SK-N-SH treated with all-trans-retinoic acid at 6 μM for 48 hours (cell line): ENCODE measurements around the gene MAPK1IP1L.

Experiments used
- ARNTL ChIP-seq: fragments of 450-650 bp; formaldehyde crosslinking; IDR thresholded peaks from 2 replicates; pipeline ENCODE4 v1.5.0; 2020; ENCODE audit warnings: low read depth, mild to moderate bottlenecking, moderate library complexity, borderline replicate concordance
- CREB5 ChIP-seq: fragments of 250-450 bp; sonication (Bioruptor Pico); IDR thresholded peaks from 2 replicates; pipeline ENCODE4 v1.5.1; 2020; ENCODE audit warnings: low read depth, mild to moderate bottlenecking, moderate library complexity
- CSDC2 ChIP-seq: fragments of 250-450 bp; sonication (Bioruptor Pico); IDR thresholded peaks from 2 replicates; pipeline ENCODE4 v1.5.0; 2020; ENCODE audit warnings: mild to moderate bottlenecking, moderate library complexity
- CSRNP3 ChIP-seq: fragments of 250-450 bp; sonication (Bioruptor Pico); IDR thresholded peaks from 2 replicates; pipeline ENCODE4 v1.5.1; 2021; ENCODE audit warnings: mild to moderate bottlenecking, moderate library complexity
- OSR1 ChIP-seq: fragments of 250-450 bp; sonication (Bioruptor Pico); IDR thresholded peaks from 2 replicates; pipeline ENCODE4 v1.8.0; 2022; ENCODE audit warnings: moderate library complexity, mild to moderate bottlenecking, inconsistent platforms
- PPARA ChIP-seq: fragments of 250-450 bp; sonication (Bioruptor Pico); IDR thresholded peaks from 2 replicates; pipeline ENCODE4 v1.5.0; 2020; ENCODE audit warnings: mild to moderate bottlenecking, borderline replicate concordance
- RARB ChIP-seq: fragments of 250-450 bp; sonication (Bioruptor Pico); IDR thresholded peaks from 2 replicates; pipeline ENCODE4 v1.8.0; 2021; ENCODE audit warnings: mild to moderate bottlenecking, moderate library complexity
- TOX ChIP-seq: fragments of 250-450 bp; sonication (Bioruptor Pico); IDR thresholded peaks from 2 replicates; pipeline ENCODE4 v1.8.0; 2021; ENCODE audit warnings: mild to moderate bottlenecking, moderate library complexity, borderline replicate concordance
- ZC3H10 ChIP-seq: fragments of 250-450 bp; sonication (Bioruptor Pico); IDR thresholded peaks from 2 replicates; pipeline ENCODE4 v1.5.1; 2021; ENCODE audit warnings: mild to moderate bottlenecking, moderate library complexity
- ZFP3 ChIP-seq: fragments of 250-450 bp; sonication (Bioruptor Pico); IDR thresholded peaks from 2 replicates; pipeline ENCODE4 v1.5.0; 2020; ENCODE audit warnings: mild to moderate bottlenecking, moderate library complexity
- ZNF565 ChIP-seq: fragments of 450-650 bp; formaldehyde crosslinking; conservative IDR thresholded peaks from 2 replicates; pipeline ENCODE4 v1.5.0; 2020; ENCODE audit warnings: low read depth, mild to moderate bottlenecking, moderate library complexity
- ZNF70 ChIP-seq: fragments of 450-650 bp; formaldehyde crosslinking; IDR thresholded peaks from 2 replicates; pipeline ENCODE4 v1.5.0; 2020; ENCODE audit warnings: mild to moderate bottlenecking, moderate library complexity
- TF ChIP-seq, protein P1 (sequence below): fragments of 250-450 bp; sonication (Bioruptor Pico); IDR thresholded peaks from 2 replicates; pipeline ENCODE4 v1.8.0; 2020; ENCODE audit warnings: mild to moderate bottlenecking, moderate library complexity, borderline replicate concordance

DNA sequence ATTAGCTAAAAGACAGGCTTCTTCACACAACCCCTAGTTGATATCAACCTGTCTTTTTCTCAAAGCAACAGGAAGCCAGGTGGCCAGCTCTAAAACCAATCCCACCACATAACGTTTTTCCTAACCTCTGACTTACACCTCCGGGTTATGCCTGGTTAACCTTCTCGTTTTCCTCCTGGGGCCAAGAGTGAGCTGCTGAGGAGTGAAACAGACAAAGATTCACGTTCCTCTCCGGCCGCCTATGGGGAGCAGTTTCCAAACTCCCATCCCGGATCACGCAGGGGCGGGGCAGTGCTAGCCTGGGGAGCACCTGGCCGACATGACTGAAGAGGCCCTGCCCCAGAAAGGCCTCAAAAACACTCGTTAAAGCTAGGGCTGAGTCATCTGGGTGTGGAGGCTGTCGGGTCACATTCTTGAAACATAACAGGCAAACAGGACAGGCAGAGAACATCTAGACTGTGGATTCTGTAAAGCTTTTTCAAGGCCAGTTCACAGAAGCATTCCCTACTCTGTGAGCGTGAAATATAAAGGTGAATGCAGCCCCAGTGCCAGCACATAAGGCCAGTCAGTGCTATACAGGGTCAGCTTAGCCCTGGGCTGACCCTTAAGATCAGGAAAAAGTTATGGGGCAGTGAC, 51.7 kb downstream of the MAPK1IP1L start:
- TF ChIP-seq PPARA (CRISPR knock-in tag) (no peak), OSR1 (CRISPR knock-in tag) (no peak), ZFP3 (CRISPR knock-in tag) (no peak), CSDC2 (no peak), CSRNP3 (CRISPR knock-in tag) (no peak), ZNF565 (no peak), RARB (no peak), ZC3H10 (CRISPR knock-in tag) (no peak), ARNTL (no peak), TOX (CRISPR knock-in tag) (no peak), ZNF70 (CRISPR knock-in tag) (no peak), CREB5 (CRISPR knock-in tag) (no peak)
- TF ChIP-seq, protein P1, sequence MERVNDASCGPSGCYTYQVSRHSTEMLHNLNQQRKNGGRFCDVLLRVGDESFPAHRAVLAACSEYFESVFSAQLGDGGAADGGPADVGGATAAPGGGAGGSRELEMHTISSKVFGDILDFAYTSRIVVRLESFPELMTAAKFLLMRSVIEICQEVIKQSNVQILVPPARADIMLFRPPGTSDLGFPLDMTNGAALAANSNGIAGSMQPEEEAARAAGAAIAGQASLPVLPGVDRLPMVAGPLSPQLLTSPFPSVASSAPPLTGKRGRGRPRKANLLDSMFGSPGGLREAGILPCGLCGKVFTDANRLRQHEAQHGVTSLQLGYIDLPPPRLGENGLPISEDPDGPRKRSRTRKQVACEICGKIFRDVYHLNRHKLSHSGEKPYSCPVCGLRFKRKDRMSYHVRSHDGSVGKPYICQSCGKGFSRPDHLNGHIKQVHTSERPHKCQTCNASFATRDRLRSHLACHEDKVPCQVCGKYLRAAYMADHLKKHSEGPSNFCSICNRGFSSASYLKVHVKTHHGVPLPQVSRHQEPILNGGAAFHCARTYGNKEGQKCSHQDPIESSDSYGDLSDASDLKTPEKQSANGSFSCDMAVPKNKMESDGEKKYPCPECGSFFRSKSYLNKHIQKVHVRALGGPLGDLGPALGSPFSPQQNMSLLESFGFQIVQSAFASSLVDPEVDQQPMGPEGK: no peak
